ENCODE measurements around the gene RSPH9.
"Not testable (repeated sequence)": the region's sequence is repeated elsewhere in the genome, so short reads cannot be mapped to it uniquely, and the experiment has no call there.

Gene RSPH9

GRCh38 chr6:43682724-43683429 lies 38.0 kb downstream of the RSPH9 start:
- in situ Hi-C loops (cut with HindIII; ENCODE audit: low sequenced_read_pairs), result loop anchor here (10.0 kb wide), 1 partner anchor 152 kb away; no protein-coding TSS in a partner anchor

- in situ Hi-C loops (cut with HindIII; ENCODE audit: low sequenced_read_pairs), result loop anchor here (10.0 kb wide), 1 partner anchor 151 kb away; no protein-coding TSS in a partner anchor
These were observed 39.0 kb downstream of the RSPH9 start for GRCh38 chr6:43683708-43684455.

GRCh38 chr6:43687079-43687436 lies 42.2 kb downstream of the RSPH9 start:
- in situ Hi-C loops (cut with HindIII; ENCODE audit: low sequenced_read_pairs), result loop anchor here (5.0 to 10.0 kb wide), 2 partner anchors 35 to 148 kb away; no protein-coding TSS in a partner anchor

GRCh38 chr6:43687437-43688347 lies 42.9 kb downstream of the RSPH9 start, which contains the start of gene MRPS18A:
TSS of gene MRPS18A (minus strand) at chr6:43687791. CDS start at chr6:43687779, 12 bp downstream.
- in situ Hi-C loops (cut with HindIII; ENCODE audit: low sequenced_read_pairs), result loop anchor here (5.0 to 10.0 kb wide), 2 partner anchors 35 to 147 kb away; no protein-coding TSS in a partner anchor

- in situ Hi-C loops (cut with HindIII; ENCODE audit: low sequenced_read_pairs), result loop anchor here (5.0 to 10.0 kb wide), 2 partner anchors 37 to 145 kb away; no protein-coding TSS in a partner anchor
These were observed 44.6 kb downstream of the RSPH9 start for GRCh38 chr6:43689421-43689820.

- in situ Hi-C loops (cut with HindIII; ENCODE audit: low sequenced_read_pairs), result no loop called here
These were observed 50.6 kb downstream of the RSPH9 start for GRCh38 chr6:43695215-43695966.

GRCh38 chr6:43695967-43696291 lies 51.1 kb downstream of the RSPH9 start:
- in situ Hi-C loops (cut with HindIII; ENCODE audit: low sequenced_read_pairs), result no loop called here

- in situ Hi-C loops (cut with HindIII; ENCODE audit: low sequenced_read_pairs), result no loop called here
These were observed 52.6 kb downstream of the RSPH9 start for GRCh38 chr6:43697421-43697820.

- in situ Hi-C loops (cut with HindIII; ENCODE audit: low sequenced_read_pairs), result no loop called here
These were observed 53.9 kb downstream of the RSPH9 start for GRCh38 chr6:43698584-43699349.

GRCh38 chr6:43699564-43700186 lies 54.8 kb downstream of the RSPH9 start:
- in situ Hi-C loops (cut with HindIII; ENCODE audit: low sequenced_read_pairs), result no loop called here

- in situ Hi-C loops (cut with HindIII; ENCODE audit: low sequenced_read_pairs), result not testable (repeated sequence)
These were observed 56.2 kb downstream of the RSPH9 start for GRCh38 chr6:43700939-43701560.

GRCh38 chr6:43702171-43702533 lies 57.3 kb downstream of the RSPH9 start:
- in situ Hi-C loops (cut with HindIII; ENCODE audit: low sequenced_read_pairs), result no loop called here

- in situ Hi-C loops (cut with HindIII; ENCODE audit: low sequenced_read_pairs), result no loop called here
These were observed 58.0 kb downstream of the RSPH9 start for GRCh38 chr6:43702534-43703440.

GRCh38 chr6:43703512-43704429 lies 58.9 kb downstream of the RSPH9 start:
- in situ Hi-C loops (cut with HindIII; ENCODE audit: low sequenced_read_pairs), result no loop called here

- in situ Hi-C loops (cut with HindIII; ENCODE audit: low sequenced_read_pairs), result no loop called here
These were observed 61.2 kb downstream of the RSPH9 start for GRCh38 chr6:43705996-43706395.

- in situ Hi-C loops (cut with HindIII; ENCODE audit: low sequenced_read_pairs), result no loop called here
These were observed 62.0 kb downstream of the RSPH9 start for GRCh38 chr6:43706788-43707187.

- in situ Hi-C loops (cut with HindIII; ENCODE audit: low sequenced_read_pairs), result no loop called here
These were observed 62.4 kb downstream of the RSPH9 start for GRCh38 chr6:43707269-43707668.

Data from endothelial cell of hepatic sinusoid (primary cell).